A204.1 (cell line): ENCODE measurements around the gene GPBAR1.

Experiments
- FAIRE-seq: peaks from 2 replicates; lab custom pipeline; 2012; peaks lifted over from hg19 to GRCh38; lab: Jason Lieb, UNC

Gene GPBAR1

DNA sequence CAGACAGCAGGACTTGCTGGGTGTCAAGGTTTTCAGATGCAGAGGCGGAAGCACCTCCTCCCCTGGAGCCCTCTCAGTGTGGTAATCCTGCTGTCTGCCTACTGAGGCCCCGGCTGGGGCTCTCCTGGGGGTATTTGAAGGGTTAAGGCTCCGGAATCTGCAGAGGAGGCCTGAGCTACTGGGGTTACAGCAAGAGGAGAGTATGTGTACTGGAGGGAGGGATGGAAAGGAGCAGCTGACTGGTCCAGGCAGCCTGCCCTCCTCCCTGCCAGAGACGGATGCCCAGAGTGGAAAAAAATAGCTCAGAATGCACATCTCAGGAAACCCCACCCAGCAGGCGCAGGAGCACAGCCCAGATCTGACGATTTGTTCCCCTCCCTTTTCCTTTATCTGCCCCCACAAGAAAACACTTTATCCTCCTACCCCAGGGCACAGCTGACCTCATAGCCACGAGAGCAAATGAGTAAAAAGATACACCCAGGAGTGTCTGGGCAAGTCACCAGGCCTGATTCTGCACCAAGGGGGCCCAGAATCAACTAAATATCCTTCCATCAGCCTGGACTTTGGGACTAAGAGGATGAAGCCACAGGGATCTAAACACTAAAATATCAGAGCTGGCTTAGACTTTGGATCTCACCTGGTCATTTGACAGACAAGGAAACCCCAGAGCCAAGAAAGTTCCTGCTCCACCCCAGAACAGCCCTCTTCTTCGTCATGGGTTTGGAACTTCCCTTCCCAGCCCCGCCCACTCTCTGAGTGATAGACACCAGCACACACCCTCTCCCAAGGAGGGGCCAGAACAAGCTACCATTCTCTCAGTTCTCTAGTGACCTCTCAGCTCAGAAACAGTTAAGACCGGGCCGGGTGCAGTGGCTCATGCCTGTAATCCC lies 26.0 kb downstream of the GPBAR1 start:
- peak; percentile 67 for FAIRE-seq

DNA sequence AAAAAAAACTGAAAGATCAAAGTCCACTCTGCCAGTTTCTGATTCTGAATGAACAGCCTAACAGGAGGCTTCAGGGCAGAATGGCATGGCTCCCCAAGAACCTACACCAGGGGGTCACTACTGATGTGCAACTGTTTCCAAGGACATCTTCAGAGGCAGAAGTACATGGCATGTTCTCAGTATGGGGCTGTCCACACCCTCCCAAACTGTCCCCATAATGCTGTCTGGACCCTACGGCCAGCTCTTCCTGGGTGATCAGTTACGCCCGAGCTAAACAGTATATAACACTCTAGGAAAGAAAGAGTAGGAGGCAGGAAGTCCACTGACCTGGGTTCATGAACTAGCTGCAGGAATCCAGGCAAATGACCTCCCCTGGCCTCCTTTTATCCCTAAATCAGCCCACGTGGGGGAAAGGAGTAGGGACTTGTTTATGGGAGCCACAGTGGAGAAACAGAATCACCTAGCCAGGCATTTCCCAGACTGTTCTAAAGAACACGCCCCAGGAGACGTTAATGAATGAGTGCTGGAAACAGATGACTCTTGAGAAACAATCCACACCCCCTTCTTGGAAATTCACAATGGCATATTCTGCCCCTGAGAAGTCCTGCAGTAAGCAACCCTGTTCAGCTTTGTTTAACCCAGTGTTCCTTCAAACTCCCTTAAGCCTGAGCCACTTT lies 29.0 kb downstream of the GPBAR1 start:
- no peak for FAIRE-seq

DNA sequence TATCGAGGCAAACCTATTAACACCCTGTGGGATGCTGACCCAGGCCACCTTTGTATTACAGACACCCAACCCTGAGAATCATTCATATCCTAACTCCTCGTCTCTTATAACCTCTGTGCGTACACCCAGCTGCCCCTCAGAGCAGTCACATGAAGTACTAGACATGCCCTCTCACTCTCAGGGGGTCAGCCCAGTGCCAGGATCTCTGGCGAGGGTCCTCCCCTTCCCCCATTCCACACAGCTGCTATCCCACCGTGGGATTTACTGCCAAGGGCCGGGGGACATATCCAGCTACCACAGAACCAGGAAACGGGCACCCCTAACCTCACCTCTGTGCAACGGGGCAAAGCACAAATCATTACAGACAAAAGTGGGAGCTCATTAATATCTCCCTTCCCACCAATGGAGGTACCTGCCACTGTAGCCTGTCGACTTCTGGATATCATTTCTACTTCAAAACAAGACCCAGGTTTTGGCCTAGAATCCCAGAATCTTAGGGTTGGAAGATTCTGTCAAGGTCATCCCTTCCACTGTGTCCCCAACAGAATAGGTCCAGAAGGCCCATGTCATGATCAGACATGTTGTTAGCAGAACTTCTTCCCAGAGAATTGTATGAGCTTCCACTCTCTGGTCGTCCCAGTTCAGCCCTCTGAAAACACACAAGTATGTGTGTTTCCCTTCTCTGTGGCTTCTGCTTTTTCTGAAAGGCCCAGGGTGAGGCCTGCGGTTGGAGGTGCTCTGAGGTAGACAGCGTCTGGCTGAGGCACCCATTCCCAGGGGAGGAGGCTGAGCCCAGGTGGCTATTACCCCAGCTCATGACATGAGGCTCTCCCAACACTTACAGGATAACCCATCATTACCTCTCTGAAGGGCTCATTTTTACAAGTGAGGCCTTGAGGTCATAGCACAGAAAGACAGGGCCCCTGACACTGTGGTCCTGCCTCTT lies 29.8 kb downstream of the GPBAR1 start:
- FAIRE-seq = no peak

DNA sequence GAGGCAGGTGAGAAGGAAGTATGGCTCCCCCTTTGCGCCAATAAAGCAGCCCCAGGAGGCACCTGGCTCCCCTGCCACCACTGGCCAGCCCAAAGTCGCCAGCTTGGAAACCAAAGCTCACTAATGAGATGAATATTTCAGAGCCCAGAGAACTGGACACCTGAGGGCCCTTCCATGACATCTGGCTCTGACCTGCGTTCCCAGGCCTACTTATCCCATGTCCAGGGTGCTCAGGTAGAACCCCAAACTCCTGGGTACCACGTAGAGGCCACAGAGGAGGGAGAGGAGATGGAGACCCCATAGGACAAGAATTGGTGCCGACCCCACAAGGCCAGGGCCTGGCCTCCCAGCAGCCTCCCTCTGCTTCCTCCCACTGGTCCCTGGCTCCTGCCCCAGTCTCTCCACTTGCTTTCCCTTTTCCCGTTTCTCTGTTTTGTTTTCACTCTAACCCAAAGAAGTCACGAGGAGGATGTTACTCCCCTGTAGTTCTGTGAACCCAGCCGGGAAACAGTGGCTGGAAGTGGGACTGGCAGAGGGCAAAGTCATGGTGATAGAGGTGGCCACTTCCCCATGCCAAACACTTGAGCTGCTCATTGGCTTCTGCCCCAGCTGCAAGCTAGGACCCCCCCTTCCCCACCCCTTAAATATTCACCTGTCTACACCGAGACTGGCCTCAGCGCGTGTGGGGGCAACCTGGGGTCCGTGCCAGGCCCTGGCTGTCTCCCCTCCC lies 30.7 kb downstream of the GPBAR1 start:
- no peak for FAIRE-seq

DNA sequence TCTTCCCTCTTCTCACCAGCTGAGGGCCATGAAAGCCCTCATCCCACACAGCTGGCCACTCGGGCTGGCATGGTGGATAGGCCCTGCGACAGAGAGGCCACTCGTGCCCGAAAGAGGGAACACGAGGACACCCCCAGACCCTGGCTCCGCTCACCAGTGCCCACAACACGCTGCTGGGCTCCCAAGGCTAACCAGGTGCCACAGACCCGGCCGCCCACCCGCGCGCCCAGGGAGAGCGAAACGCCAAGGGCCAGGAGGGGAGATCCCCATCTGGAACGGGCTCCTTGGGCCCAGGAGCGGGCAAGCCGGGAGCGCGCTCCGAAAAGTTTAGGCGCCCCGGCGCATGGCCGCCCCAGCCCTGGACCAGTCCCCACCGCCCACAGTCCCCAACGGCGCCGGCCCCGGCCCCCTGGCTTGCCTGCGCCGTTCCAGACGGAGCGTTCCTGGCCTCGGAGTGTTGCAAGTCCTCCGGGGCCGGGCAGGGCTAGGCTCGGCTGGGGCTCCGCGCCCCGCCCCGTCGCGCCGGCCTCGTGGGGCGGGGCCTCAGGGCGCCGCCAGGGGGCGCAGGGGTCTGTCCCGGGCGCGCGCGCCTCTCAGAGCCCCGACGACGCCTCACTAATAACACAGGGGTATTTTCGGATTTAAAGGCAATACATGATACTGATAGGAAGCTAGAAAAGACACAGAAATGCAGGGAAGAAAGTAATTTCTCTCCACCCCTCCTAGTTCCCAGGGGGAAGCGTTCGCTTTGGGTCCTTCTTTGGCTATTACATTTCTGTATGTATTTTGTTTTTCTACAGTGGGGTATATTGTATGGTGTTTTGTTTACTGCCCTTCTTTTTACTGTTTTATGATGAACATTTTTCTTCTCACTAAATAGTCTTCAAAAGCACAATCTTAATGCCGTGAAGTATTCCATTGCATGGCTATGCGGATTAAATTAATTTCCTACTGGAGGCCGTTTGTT lies 31.5 kb downstream of the GPBAR1 start, which contains the start of gene TMBIM1:
TSS of gene TMBIM1 (minus strand) at position 456 of the 967 bp plus-strand sequence. CDS start 10,362 bp downstream, outside the sequence.
- FAIRE-seq = no peak

GRCh38 chr2:218293715-218294429 lies 33.1 kb downstream of the GPBAR1 start:
- FAIRE-seq = no peak

DNA sequence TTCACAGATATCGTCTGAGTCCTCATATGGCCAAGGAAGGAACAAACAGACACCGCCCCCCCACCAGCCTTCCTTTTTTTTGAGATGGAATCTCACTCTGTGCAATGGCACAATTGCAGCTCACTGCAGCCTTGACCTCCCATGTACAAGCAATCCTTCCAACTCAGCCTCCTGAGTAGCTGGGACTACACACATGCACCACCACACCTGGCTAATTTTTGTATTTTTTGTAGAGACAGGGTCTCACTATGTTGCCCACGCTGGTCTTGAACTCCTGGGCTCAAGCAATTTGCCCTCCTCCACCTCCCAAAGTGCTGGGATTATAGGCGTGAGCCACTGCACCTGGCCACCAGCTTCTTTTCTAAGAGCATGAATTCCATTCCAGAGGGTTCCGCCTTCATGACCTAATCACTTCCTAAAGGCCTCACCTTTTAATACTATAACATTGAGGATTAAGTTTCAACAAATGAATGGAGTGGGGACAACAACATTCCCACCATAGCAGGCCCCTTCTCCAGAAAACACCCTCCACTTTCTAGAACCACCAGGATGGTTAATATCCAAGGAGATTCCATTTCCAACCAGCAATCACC lies 33.7 kb downstream of the GPBAR1 start:
- FAIRE-seq = no peak

- FAIRE-seq = no peak
Observed at GRCh38 chr2:218295029-218295428, 34.2 kb downstream of the GPBAR1 start.

- FAIRE-seq = no peak
Observed at GRCh38 chr2:218296200-218296599, 35.4 kb downstream of the GPBAR1 start.

DNA sequence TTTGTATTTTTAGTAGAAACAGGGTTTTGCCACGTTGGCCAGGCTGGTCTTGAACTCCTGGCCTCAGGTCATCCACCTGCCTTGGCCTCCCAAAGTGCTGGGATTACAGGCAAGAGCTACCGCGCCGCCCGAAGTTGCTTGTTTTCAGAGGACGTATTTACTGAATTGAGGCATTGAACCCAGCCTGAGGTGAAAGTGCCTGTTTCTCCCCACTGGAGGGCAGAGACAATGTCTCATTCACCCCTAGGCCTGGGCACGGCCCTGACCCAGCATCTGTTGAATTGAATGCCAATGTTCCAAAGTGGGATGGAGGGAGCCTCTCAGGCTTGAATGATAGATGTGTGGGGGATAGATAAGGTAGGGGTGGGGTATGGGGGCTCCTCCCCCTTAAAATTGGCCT lies 36.0 kb downstream of the GPBAR1 start:
- no peak for FAIRE-seq

DNA sequence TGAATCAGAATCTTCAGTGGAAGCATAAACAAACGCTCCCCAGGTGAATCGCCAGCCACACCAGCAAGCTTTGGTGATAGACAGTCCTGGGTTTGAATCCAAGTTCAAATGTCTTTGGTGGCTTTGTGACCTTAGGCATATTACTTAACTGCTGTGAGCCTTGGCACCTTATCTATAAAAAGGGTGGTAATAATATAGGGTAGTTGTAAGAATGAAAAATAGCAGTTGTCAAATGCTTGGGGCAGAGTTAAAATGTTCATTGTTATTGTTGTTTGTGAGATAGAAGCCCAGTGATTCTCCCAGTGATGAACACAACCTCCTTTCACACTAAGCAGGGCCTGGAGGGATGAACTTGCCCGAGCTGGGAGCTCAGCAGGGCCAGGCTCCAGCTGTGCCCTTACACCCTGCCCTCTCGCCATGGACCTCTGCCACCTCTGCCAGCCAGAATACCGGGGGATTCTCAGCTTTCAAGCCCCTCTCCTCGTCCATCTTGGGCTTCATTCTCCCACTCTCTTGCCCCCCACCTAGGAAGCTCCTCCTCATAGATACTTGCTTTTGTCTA lies 37.6 kb downstream of the GPBAR1 start:
- FAIRE-seq = no peak

DNA sequence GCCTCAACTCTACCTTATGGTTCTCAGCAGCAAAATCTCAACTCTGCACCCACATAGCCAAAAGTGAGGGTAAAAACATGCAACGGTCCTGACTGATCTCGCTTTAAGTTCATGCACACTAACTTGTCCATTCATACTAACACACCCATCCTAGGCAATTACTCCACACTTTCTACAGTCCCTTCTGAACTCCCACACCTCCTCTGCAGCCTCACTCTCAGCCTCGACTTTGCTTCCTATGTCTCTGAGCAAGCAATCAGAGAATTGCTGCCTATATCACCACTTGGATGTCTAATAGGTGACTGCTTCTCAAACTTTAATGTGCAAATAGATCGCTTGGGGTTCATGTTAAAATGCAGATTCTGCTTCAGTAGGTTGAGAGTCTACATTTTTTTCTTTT lies 39.3 kb downstream of the GPBAR1 start:
- FAIRE-seq = no peak

GRCh38 chr2:218301176-218301819 lies 40.5 kb downstream of the GPBAR1 start:
- FAIRE-seq = peak; percentile 92

DNA sequence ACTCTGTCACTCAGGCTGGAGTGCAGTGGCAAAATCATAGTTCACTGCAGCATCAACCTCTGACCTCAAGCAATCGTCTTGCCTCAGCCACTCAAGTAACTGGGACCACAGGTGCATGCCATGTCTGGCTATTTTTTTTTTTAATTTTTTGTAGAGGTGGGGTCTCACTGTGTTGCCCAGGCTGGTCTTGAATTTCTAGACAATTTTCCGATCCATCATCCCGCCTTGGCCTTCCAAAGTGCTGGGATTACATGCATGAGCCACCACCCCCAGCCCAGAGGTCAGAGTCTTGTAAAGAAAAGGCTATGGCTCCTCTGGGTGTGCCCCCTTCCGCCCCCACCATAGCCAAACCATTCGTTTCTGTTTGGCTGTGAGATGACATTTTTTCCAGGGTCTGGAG lies 44.6 kb downstream of the GPBAR1 start:
- no peak for FAIRE-seq

DNA sequence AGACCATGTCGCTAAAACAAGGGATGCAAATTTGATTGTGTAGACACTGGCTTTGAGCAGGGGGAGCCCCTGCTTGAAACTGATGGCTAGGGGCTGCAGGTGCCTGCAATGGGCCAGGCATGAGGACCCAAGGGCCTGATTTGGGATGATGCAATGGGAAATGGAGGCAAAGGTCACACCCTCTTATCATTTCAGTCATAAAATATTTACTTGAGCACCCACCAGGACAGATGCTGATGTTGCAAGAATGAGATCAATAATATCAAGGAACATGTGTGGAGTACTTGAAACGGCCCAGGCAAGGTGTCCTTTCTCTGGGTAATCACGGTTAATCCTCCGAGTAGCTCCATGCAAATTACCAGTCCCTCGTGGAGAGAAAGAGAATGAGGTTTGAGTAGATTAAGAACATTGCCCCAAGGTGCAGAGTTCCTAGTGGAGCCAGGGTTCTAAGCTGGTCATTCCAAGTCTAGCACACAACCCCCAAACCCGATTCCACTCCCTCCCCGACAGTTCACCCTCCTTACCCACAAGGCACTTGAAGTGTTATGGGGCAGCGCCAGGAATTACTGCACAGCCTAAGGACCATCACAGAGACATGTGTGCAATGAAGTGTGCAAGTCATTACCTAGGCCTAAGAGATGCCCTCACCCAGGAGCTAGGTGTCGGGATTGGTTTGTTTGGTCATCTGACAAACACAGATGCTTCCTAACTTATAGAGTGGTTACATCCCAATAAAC lies 45.5 kb downstream of the GPBAR1 start:
- FAIRE-seq = no peak

DNA sequence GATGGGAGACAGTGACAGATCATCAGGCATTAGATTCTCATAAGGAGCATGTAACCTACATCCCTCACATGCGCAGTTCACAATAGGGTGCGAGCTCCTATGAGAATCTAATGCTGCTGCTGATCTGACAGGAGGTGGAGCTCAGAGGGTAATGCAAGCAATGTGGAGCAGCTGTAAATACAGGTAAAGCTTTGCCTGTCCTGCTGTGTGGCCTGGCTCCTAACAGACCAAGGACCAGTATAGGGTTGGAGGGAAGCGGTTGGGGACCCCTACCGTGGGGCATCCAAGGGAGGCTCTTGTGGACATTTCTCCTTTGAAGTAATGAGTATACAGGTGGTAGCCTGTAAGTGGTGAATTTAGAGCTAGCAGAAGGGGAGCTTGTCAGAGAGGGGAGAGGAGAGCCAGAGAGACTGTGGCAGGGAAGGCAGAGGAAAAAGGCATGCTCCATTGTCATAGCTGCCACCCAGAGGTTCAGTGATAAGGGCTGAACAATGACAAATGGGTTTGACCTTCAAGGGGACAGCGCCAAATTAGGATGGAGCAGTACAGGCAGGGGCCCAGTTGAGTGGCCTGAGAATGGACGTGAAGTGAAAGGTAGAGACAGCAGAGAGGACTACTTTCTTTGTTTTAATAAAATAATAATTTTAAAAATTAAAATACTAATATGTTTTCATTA lies 46.7 kb downstream of the GPBAR1 start:
- FAIRE-seq = no peak

GRCh38 chr2:218310853-218311540 lies 50.2 kb downstream of the GPBAR1 start:
- FAIRE-seq = no peak
